Adrenal gland (tissue), 5 donors: ENCODE results near the gene PTPN21.

ENCODE experiments used
- POLR2A ChIP-seq, 2 donors: fragments of 450-650 bp; IDR thresholded peaks; one replicate each; pipeline ENCODE4 v1.6.1; 2017; ENCODE audit warnings: antibody characterized with exemption in 2 of 2, mild to moderate bottlenecking in 2 of 2, moderate library complexity in 1 of 2
- TF ChIP-seq, protein P1 (sequence below), 6 experiments: fragments of 450-650 bp in 4 of 6; fragments of 200-600 bp in 2 of 6; sonication (generic) in 1 of 6; IDR thresholded peaks; 1 replicate in 5 of 6; 2 replicates in 1 of 6; pipeline versions ENCODE4 v1.5.1 to v1.8.0; 2016 to 2021; ENCODE audit warnings: antibody characterized with exemption in 6 of 6, mild to moderate bottlenecking in 2 of 6, moderate library complexity in 1 of 6
- donor health status: DM: no; HTN: no; CAD: no.

DNA sequence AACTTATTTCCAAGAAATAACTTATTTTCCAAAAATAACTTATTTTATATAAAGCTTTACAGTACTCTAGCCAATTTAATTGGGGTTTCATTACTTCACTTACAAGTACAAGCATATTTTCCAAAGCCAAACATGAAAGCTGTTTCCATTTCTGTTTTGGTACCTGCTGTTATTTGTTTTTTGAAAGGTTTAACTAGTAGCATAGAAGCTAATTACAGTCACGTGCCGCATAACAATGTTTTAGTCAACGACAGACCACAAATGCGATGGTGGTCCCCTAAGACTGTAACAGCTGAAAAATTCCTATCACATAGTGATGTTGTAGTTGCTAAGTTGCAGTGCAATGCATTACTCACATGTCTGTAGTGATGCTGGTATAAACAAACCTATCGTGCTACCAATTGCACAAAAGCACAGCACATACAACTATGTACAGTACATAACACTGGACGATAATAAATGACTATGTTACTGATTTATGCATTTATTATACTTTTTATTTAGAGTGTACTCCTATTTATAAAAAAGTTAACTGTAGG is 21.7 kb downstream of the PTPN21 start:
- TF ChIP-seq, protein P1, sequence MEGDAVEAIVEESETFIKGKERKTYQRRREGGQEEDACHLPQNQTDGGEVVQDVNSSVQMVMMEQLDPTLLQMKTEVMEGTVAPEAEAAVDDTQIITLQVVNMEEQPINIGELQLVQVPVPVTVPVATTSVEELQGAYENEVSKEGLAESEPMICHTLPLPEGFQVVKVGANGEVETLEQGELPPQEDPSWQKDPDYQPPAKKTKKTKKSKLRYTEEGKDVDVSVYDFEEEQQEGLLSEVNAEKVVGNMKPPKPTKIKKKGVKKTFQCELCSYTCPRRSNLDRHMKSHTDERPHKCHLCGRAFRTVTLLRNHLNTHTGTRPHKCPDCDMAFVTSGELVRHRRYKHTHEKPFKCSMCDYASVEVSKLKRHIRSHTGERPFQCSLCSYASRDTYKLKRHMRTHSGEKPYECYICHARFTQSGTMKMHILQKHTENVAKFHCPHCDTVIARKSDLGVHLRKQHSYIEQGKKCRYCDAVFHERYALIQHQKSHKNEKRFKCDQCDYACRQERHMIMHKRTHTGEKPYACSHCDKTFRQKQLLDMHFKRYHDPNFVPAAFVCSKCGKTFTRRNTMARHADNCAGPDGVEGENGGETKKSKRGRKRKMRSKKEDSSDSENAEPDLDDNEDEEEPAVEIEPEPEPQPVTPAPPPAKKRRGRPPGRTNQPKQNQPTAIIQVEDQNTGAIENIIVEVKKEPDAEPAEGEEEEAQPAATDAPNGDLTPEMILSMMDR (IDR thresholded peaks at IDR 0.05), result no peak
- no peak for TF ChIP-seq POLR2A (IDR thresholded peaks at IDR 0.05)
